HepG2 (cell line): ENCODE results near the gene DLX1. TPM values are rescaled to one million over a fixed set of nuclear protein-coding genes. Genes with fewer than 3 reads are reported as not detected.

Experiments used
- ATF2 ChIP-seq: sonication (generic); formaldehyde crosslinking; IDR thresholded peaks from 2 replicates; pipeline ENCODE4 v1.4.0; 2020; ENCODE audit warnings: missing genetic modification reagents
- CBX2 ChIP-seq, 2 experiments: fragments of 200-600 bp in 1 of 2; sonication (generic); formaldehyde crosslinking in 1 of 2; IDR thresholded peaks; 2 replicates each; pipeline versions ENCODE4 v1.7.0 to v1.8.1; 2018 to 2022; ENCODE audit warnings: low read depth in 2 of 2, low read length in 1 of 2, mild to moderate bottlenecking in 1 of 2, missing genetic modification reagents in 1 of 2
- ETV6 ChIP-seq: sonication (generic); formaldehyde crosslinking; conservative IDR thresholded peaks from 2 replicates; pipeline ENCODE4 v1.4.0; 2020; ENCODE audit warnings: missing genetic modification reagents
- EZH2 ChIP-seq: conservative IDR thresholded peaks from 2 replicates; pipeline ENCODE4 v1.6.1; 2012; ENCODE audit warnings: mild to moderate bottlenecking, low read depth, low read length, moderate library complexity
- HMG20B ChIP-seq: conservative IDR thresholded peaks from 2 replicates; pipeline ENCODE4 v1.6.1; 2016; ENCODE audit warnings: missing genetic modification reagents, missing compliant biosample characterization
- JUN ChIP-seq: sonication (generic); formaldehyde crosslinking; IDR thresholded peaks from 2 replicates; pipeline ENCODE4 v1.4.0; 2020; ENCODE audit warnings: mild to moderate bottlenecking, missing genetic modification reagents
- MAF1 ChIP-seq: sonication (generic); formaldehyde crosslinking; IDR thresholded peaks from 2 replicates; pipeline ENCODE4 v1.5.0; 2020; ENCODE audit warnings: missing genetic modification reagents, borderline replicate concordance
- NONO ChIP-seq, 2 experiments: fragments of 450-650 bp in 1 of 2; sonication (generic) in 1 of 2; formaldehyde crosslinking in 1 of 2; IDR thresholded peaks in 1 of 2; conservative IDR thresholded peaks in 1 of 2; 2 replicates each; pipeline versions ENCODE4 v1.6.1 to v1.8.0; 2017 to 2022; ENCODE audit warnings: mild to moderate bottlenecking in 1 of 2, missing genetic modification reagents in 1 of 2, moderate library complexity in 1 of 2
- RFX3 ChIP-seq: IDR thresholded peaks from 2 replicates; pipeline ENCODE4 v1.6.1; 2016; ENCODE audit warnings: missing biosample characterization, missing genetic modification reagents
- SYNCRIP ChIP-seq: fragments of 200-400 bp; formaldehyde crosslinking; IDR thresholded peaks from 2 replicates; pipeline ENCODE4 v1.6.1; 2018; ENCODE audit warnings: mild to moderate bottlenecking, low read depth, low read length; ENCODE audit not compliant: insufficient read depth
- TCF12 ChIP-seq, 2 experiments: fragments of 450-650 bp in 1 of 2; sonication (generic) in 1 of 2; formaldehyde crosslinking in 1 of 2; IDR thresholded peaks; 2 replicates each; pipeline versions ENCODE4 v1.6.1 to v1.8.0; 2017 to 2022; ENCODE audit warnings: antibody characterized with exemption in 1 of 2, mild to moderate bottlenecking in 1 of 2, missing genetic modification reagents in 1 of 2, moderate library complexity in 1 of 2
- U2AF1 ChIP-seq: fragments of 200-400 bp; formaldehyde crosslinking; optimal IDR thresholded peaks from 2 replicates; pipeline ENCODE3; 2017; ENCODE audit warnings: mild to moderate bottlenecking, low read depth, low read length
- ZC3H13 ChIP-seq: sonication (generic); formaldehyde crosslinking; IDR thresholded peaks from 2 replicates; pipeline ENCODE4 v1.8.1; 2023; ENCODE audit warnings: mild to moderate bottlenecking, missing genetic modification reagents, moderate library complexity
- ZFAT ChIP-seq: sonication (generic); formaldehyde crosslinking; conservative IDR thresholded peaks from 2 replicates; pipeline ENCODE4 v1.8.1; 2023; ENCODE audit warnings: missing genetic modification reagents, inconsistent platforms
- ZFP90 ChIP-seq: sonication (generic); formaldehyde crosslinking; IDR thresholded peaks from 2 replicates; pipeline ENCODE4 v1.8.0; 2022; ENCODE audit warnings: missing genetic modification reagents, mild to moderate bottlenecking, inconsistent platforms, borderline replicate concordance
- ZNF138 ChIP-seq: sonication (generic); formaldehyde crosslinking; IDR thresholded peaks from 2 replicates; pipeline ENCODE4 v1.5.0; 2020; ENCODE audit warnings: mild to moderate bottlenecking, low read depth, missing genetic modification reagents
- ZNF282 ChIP-seq: fragments of 450-650 bp; IDR thresholded peaks from 2 replicates; pipeline ENCODE4 v1.6.1; 2018; ENCODE audit not compliant: partially characterized antibody
- ZNF543 ChIP-seq: sonication (generic); formaldehyde crosslinking; IDR thresholded peaks from 2 replicates; pipeline ENCODE4 v1.4.0; 2020; ENCODE audit warnings: mild to moderate bottlenecking, missing genetic modification reagents
- ZNF547 ChIP-seq: sonication (generic); formaldehyde crosslinking; IDR thresholded peaks from 2 replicates; pipeline ENCODE4 v1.5.1; 2020; ENCODE audit warnings: mild to moderate bottlenecking, missing genetic modification reagents
- ZNF652 ChIP-seq: IDR thresholded peaks from 2 replicates; pipeline ENCODE4 v1.6.1; 2016; ENCODE audit warnings: low read depth, borderline replicate concordance
- ZNF724P ChIP-seq: sonication (generic); formaldehyde crosslinking; IDR thresholded peaks from 2 replicates; pipeline ENCODE4 v1.8.0; 2022; ENCODE audit warnings: missing genetic modification reagents, borderline replicate concordance
- ZNF792 ChIP-seq: IDR thresholded peaks from 2 replicates; pipeline ENCODE4 v1.6.1; 2016
- polyA plus RNA-seq, 8 experiments: library from polyadenylated mRNA; depleted of rRNA in 3 of 8; stranded (reverse) in 7 of 8; unstranded in 1 of 8; fragments of >200 nt; fragmentation: Illumina TruSeq in 4 of 8; extraction: Trizol in 4 of 8; gene quantifications; 2 replicates each; pipeline versions ENCODE4 v1.2.1 to v1.2.3, GENCODE V29; 2011 to 2016; ENCODE audit warnings: low read depth in 4 of 8, missing spikeins in 1 of 8, mixed read lengths in 1 of 8; ENCODE audit not compliant: insufficient read depth in 1 of 8
- total RNA-seq, 5 experiments: library from RNA; depleted of rRNA; stranded (reverse); fragments of >200 nt; fragmentation: Illumina TruSeq; extraction: Trizol; gene quantifications; 2 replicates each; pipeline ENCODE4 v1.2.3, GENCODE V29; 2016; ENCODE audit warnings: low read depth in 1 of 5
- TF ChIP-seq, protein P1 (sequence below), 2 experiments: sonication (generic) in 1 of 2; formaldehyde crosslinking in 1 of 2; IDR thresholded peaks; 2 replicates each; pipeline versions ENCODE4 v1.4.0 to v1.6.1; 2016 to 2020; ENCODE audit warnings: borderline replicate concordance in 1 of 2, low read depth in 1 of 2, mild to moderate bottlenecking in 1 of 2, missing genetic modification reagents in 1 of 2

The DLX1 gene
- total and polyA plus RNA-seq, 2 of the 13 experiments (the other 11 are each of a cell fraction or from before 2014, with no cell fraction given): 0.18 to 0.86 TPM

DNA sequence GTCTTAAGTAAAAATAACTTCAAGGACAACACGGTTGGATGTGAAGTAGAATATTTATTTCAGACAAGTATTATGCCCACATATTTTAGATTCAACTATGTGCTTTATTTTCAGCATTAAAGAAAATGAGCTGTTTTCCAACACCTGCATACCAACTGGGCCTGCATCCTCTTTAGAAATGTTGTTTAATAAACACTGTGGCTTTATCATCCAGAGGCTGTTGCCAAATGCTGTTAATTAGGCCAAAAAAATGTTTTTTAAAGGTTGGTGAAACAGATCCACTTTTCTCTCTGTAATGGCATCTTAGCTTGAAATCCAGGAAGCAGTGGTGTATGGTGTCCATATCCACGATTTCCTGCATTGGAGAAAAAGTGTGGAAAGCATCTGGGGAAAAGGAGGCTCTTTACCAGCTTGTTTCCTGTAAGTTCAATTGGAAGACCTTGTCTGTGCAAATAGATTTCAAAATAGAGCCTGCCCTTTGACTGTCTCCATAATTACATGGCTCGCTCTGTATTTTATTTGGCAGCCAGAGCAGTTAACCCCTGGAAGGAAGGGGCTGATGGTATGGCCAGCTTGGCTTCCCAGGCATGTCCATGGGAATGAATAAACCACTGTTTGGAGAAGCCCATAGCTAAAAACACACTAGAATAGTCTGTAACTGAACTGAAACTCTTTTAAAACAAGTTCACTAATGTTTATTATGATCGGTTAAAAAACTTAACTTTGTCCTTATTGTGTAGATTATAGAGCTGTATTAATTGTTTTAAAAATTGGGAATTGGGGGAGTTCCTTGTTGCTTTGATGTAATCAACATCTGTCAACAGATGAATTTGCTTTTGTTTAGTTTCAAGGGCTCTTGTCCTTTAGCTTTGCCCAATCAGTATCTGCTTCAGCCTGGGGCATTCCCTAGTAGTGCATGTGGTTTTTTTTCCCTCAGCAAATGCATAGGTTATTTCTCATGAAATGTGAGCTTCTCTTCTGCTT lies 33.0 kb upstream of the DLX1 start (continued):
- TF ChIP-seq ZNF724P (0 out of 2 replicates have a peak, but pooled peaks have one; percentile 34), CBX2 (IDR thresholded peaks at IDR 0.05; ENCODE audit: low read depth, low read length) (no peak), CBX2 (CRISPR knock-in tag; IDR thresholded peaks at IDR 0.05; ENCODE audit: low read depth) (no peak), ETV6 (peak; percentile 99), MAF1 (CRISPR knock-in tag) (no peak), ZNF652 (CRISPR knock-in tag) (peak; percentile 100), ZNF543 (CRISPR knock-in tag) (no peak; the same call in 1 of the 2 replicates), ZNF547 (0 out of 2 replicates have a peak, but pooled peaks have one; percentile 30), ZC3H13 (no peak), ZNF138 (CRISPR knock-in tag) (no peak), ZFAT (no peak), U2AF1 (no peak), TCF12 (IDR thresholded peaks at IDR 0.05) (no peak), TCF12 (CRISPR knock-in tag; IDR thresholded peaks at IDR 0.05) (no peak; the same call in 1 of the 2 replicates), ZNF282 (no peak), HMG20B (CRISPR knock-in tag) (peak; percentile 93), ZNF792 (CRISPR knock-in tag) (peak; percentile 75), SYNCRIP (no peak), EZH2 (no peak), JUN (CRISPR knock-in tag) (no peak), ATF2 (CRISPR knock-in tag) (peak; percentile 91), NONO (IDR thresholded peaks at IDR 0.05) (no peak), NONO (CRISPR knock-in tag; conservative IDR thresholded peaks at IDR 0.05) (peak; percentile 74; the same call in 1 of the 2 replicates), ZFP90 (CRISPR knock-in tag) (peak; percentile 40; the same call in 1 of the 2 replicates), RFX3 (CRISPR knock-in tag) (no peak)
- TF ChIP-seq, protein P1, sequence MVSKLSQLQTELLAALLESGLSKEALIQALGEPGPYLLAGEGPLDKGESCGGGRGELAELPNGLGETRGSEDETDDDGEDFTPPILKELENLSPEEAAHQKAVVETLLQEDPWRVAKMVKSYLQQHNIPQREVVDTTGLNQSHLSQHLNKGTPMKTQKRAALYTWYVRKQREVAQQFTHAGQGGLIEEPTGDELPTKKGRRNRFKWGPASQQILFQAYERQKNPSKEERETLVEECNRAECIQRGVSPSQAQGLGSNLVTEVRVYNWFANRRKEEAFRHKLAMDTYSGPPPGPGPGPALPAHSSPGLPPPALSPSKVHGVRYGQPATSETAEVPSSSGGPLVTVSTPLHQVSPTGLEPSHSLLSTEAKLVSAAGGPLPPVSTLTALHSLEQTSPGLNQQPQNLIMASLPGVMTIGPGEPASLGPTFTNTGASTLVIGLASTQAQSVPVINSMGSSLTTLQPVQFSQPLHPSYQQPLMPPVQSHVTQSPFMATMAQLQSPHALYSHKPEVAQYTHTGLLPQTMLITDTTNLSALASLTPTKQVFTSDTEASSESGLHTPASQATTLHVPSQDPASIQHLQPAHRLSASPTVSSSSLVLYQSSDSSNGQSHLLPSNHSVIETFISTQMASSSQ (IDR thresholded peaks at IDR 0.05; ENCODE audit: low read depth): peak; percentile 62
- TF ChIP-seq, protein P1 (CRISPR knock-in tag; IDR thresholded peaks at IDR 0.05; ENCODE audit: borderline replicate concordance): peak; percentile 80; the same call in 1 of the 2 replicates
